Measurements from ENCODE around the gene OCLN.

DNA sequence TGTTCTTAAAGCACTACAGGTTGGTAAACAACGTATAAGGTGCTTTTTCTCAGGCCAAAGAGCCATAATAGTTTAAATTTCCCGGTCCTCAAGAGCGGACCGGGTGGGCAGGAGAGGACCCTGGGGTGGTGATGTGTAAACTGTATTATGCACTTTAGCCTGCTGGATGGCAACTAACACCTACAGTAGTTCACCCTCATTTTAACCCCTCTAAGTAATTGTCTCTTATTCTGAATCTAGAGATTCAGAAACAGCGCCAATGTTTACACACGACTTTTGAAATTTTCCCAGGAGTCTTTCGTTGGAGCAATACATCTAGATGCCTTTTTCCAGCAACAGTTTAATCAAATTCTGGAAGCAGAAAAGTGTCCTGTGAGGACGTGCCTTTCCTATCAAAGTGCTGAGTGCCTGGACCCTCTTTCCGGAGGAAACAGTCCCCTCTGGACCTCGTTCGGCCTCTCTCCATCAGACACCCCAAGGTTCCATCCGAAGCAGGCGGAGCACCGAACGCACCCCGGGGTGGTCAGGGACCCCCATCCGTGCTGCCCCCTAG is 676 bp upstream of the OCLN start:
- TF ChIP-seq, protein P1, sequence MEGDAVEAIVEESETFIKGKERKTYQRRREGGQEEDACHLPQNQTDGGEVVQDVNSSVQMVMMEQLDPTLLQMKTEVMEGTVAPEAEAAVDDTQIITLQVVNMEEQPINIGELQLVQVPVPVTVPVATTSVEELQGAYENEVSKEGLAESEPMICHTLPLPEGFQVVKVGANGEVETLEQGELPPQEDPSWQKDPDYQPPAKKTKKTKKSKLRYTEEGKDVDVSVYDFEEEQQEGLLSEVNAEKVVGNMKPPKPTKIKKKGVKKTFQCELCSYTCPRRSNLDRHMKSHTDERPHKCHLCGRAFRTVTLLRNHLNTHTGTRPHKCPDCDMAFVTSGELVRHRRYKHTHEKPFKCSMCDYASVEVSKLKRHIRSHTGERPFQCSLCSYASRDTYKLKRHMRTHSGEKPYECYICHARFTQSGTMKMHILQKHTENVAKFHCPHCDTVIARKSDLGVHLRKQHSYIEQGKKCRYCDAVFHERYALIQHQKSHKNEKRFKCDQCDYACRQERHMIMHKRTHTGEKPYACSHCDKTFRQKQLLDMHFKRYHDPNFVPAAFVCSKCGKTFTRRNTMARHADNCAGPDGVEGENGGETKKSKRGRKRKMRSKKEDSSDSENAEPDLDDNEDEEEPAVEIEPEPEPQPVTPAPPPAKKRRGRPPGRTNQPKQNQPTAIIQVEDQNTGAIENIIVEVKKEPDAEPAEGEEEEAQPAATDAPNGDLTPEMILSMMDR (IDR thresholded peaks at IDR 0.05; ENCODE audit: insufficient read depth, low read length), result no peak
- TF ChIP-seq, protein P2, sequence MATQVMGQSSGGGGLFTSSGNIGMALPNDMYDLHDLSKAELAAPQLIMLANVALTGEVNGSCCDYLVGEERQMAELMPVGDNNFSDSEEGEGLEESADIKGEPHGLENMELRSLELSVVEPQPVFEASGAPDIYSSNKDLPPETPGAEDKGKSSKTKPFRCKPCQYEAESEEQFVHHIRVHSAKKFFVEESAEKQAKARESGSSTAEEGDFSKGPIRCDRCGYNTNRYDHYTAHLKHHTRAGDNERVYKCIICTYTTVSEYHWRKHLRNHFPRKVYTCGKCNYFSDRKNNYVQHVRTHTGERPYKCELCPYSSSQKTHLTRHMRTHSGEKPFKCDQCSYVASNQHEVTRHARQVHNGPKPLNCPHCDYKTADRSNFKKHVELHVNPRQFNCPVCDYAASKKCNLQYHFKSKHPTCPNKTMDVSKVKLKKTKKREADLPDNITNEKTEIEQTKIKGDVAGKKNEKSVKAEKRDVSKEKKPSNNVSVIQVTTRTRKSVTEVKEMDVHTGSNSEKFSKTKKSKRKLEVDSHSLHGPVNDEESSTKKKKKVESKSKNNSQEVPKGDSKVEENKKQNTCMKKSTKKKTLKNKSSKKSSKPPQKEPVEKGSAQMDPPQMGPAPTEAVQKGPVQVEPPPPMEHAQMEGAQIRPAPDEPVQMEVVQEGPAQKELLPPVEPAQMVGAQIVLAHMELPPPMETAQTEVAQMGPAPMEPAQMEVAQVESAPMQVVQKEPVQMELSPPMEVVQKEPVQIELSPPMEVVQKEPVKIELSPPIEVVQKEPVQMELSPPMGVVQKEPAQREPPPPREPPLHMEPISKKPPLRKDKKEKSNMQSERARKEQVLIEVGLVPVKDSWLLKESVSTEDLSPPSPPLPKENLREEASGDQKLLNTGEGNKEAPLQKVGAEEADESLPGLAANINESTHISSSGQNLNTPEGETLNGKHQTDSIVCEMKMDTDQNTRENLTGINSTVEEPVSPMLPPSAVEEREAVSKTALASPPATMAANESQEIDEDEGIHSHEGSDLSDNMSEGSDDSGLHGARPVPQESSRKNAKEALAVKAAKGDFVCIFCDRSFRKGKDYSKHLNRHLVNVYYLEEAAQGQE (IDR thresholded peaks at IDR 0.05; ENCODE audit: insufficient replicate concordance, low read depth), result no peak

All from HL-60 (cell line).